Choroid plexus epithelial cell (primary cell): ENCODE results near the gene KCTD16.

Source experiments
- DNase-seq: peaks from one replicate; pipeline ENCODE4 v3.0.0-alpha.2; 2010; ENCODE audit warnings: low read depth
- H3K4me3 ChIP-seq: 2 replicates; pipeline ENCODE4 v1.5.1; 2011; ENCODE audit warnings: low read depth, mild to moderate bottlenecking, control low read depth, low read length, moderate library complexity
- CTCF ChIP-seq: conservative IDR thresholded peaks from 2 replicates; pipeline ENCODE4 v1.5.1; 2011; ENCODE audit warnings: low read depth, mild to moderate bottlenecking, control low read depth, inconsistent platforms, low read length, moderate library complexity

KCTD16 gene

GRCh38 chr5:144436007-144436406 lies 265.3 kb downstream of the KCTD16 start:
- TF ChIP-seq CTCF: no peak
- no peak for DNase-seq
- H3K4me3 ChIP-seq: no peak overlapping the region

GRCh38 chr5:144438237-144438636 lies 267.6 kb downstream of the KCTD16 start:
- no peak for DNase-seq
- H3K4me3 ChIP-seq: no peak overlapping the region
- no peak for TF ChIP-seq CTCF

- no peak overlapping the region for H3K4me3 ChIP-seq
- no peak for TF ChIP-seq CTCF
- no peak for DNase-seq
Measured at GRCh38 chr5:144448457-144448856, 277.8 kb downstream of the KCTD16 start.

DNA sequence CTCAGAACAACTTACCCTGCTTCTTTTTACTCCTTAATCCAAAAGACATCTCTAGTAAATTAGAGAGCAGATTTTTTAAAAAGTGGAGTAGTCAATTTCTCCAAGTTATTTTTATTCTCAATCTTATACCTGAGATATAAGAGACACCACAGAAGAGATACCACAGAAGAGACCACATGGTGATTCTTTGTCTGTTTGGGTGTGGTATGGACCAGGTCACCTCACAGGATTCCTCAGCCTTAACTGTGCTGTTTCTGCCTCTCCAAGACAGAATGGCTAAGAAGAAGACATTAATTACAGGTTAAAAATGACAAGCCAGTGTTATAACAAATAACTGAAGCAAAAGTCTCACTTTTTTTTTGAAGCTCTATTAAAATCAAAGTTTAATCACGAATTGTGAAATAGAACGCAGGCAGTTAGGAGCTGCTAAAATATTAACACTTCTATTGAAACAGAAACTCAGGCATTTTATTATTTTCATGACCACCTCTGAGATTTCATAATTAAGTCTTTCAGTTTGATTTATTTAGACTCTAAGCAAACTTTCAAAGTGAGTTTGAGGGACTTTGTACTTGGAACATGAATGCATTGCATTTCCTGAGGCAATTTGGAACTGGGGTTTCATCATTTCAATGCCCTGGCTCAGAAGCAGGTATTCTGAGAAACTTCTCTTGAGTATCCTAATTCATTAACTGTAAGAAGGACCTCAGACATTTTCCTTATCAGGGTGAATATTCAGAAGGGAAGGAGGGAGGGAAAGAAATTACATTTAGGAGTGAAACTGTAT lies 280.7 kb downstream of the KCTD16 start:
- TF ChIP-seq CTCF: no peak
- no peak overlapping the region for H3K4me3 ChIP-seq
- DNase-seq: no peak

DNA sequence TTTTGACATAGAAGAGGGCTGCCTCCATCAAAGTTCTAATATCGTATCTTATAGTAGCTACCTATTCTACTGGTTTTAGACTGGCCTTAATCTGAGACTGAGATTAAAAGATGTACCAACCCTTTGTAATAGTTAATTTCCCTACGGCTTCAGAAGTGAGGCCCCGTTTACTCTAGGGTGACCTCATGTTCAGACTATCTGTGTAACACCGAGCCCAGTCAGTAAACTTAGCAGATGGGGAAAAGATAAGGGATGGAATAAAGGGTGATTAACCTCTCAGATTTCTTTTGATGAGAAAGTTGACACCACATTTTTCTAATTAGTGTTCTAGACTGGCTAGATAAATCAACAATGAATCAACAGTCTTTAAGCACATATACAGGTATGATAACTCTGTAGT lies 283.1 kb downstream of the KCTD16 start:
- H3K4me3 ChIP-seq: no peak overlapping the region
- no peak for TF ChIP-seq CTCF
- no peak for DNase-seq

DNA sequence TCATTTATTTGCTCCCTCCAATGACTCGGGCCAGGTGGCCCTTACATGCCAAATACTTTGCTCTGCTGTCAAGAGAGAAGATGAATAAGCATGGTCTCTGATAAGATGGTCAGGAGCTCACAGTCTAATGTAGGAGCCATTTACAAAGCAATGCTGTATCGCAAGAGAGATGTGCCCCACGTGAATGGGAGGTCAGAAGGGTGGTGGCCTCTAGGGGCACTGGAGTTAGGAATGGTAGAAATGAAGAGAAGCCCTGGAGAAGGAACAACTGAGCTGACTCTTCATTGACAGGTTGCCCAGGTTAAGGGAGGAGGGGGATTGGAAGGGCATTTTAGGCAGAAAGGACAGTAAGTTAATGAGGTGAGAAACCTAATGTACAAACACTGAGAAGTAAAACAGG lies 286.5 kb downstream of the KCTD16 start:
- H3K4me3 ChIP-seq: no peak overlapping the region
- no peak for TF ChIP-seq CTCF
- no peak for DNase-seq

DNA sequence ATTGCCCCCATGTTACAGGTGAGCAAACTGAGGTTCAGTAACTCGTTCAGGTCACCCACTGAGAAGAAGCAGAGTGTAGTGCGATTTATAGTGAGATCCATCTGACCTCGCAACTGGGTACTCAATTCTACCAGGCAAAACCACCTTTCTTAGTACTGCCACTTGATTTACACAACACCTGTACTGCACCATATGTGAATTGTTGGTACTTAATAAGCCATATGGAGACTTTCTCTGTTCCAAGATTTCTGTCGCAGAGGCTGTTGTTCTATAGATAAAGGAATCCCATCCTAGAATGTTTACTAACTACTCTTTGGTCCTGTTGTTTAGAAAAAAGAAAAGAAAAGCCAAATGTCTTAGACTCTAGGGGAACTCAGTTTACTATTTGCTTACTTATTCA lies 287.5 kb downstream of the KCTD16 start:
- TF ChIP-seq CTCF: no peak
- no peak for DNase-seq
- H3K4me3 ChIP-seq: no peak overlapping the region
